Measurements from ENCODE around the gene BICC1. TPM values are rescaled to one million over a fixed set of nuclear protein-coding genes. Genes with fewer than 3 reads are reported as not detected.

The BICC1 gene
- total RNA-seq, 1 donor from 2014 or later = 0.41 TPM

- no peaks in the 10 kb centered on the region for H3K9me3 Mint-ChIP-seq
- no peak overlapping the region for H2AFZ ChIP-seq (replicated peaks)
- H3K4me3 Mint-ChIP-seq = no peak overlapping the region
- no peaks in the 10 kb centered on the region for H3K27me3 ChIP-seq
- no peak for DNase-seq (ENCODE audit: low spot score)
- H3K36me3 ChIP-seq = no peaks in the 10 kb centered on the region
- no peak for TF ChIP-seq EZH2phosphoT487 (IDR thresholded peaks at IDR 0.05)
- no peak for TF ChIP-seq EZH2 (IDR thresholded peaks at IDR 0.05)
- no peak for TF ChIP-seq CTCF (IDR thresholded peaks at IDR 0.05)
- H3K27ac ChIP-seq = no peak overlapping the region
- H3K27ac Mint-ChIP-seq = no peak overlapping the region
- H3K4me2 ChIP-seq = no peak overlapping the region
- no peaks in the 10 kb centered on the region for H3K36me3 Mint-ChIP-seq
- H3K79me2 ChIP-seq (ENCODE audit: low read depth) = no peaks in the 10 kb centered on the region
- H3K9ac ChIP-seq = no peak overlapping the region
- H4K20me1 ChIP-seq (ENCODE audit: low read depth) = no peaks in the 10 kb centered on the region
- H3K4me1 ChIP-seq = peaks cover 8% of the 10 kb centered on the region
- no peak overlapping the region for H3K4me3 ChIP-seq
- H3K9me3 ChIP-seq (ENCODE audit: low read depth) = no peaks in the 10 kb centered on the region
- peaks cover 4% of the 10 kb centered on the region for H3K4me1 Mint-ChIP-seq
- peaks cover 5% of the 10 kb centered on the region for H3K27me3 Mint-ChIP-seq (ENCODE audit: insufficient read depth, low read depth)
- no peaks in the 10 kb centered on the region for H3F3A ChIP-seq (ENCODE audit: low read depth)
Observed at GRCh38 chr10:58837826-58838225, 325.2 kb downstream of the BICC1 start.

- Mint-ChIP-seq H3K36me3 (no peaks in the 10 kb centered on the region), H3K4me3 (no peak overlapping the region), H3K9me3 (no peaks in the 10 kb centered on the region), H3K27ac (no peak overlapping the region), H3K27me3 (ENCODE audit: insufficient read depth, low read depth) (peaks cover 5% of the 10 kb centered on the region), H3K4me1 (peaks cover 4% of the 10 kb centered on the region)
- Histone ChIP-seq H3K4me3 (no peak overlapping the region), H3K9me3 (ENCODE audit: low read depth) (no peaks in the 10 kb centered on the region), H3K79me2 (ENCODE audit: low read depth) (no peaks in the 10 kb centered on the region), H3K4me1 (peaks cover 7% of the 10 kb centered on the region), H2AFZ (replicated peaks) (no peak overlapping the region), H3K36me3 (no peaks in the 10 kb centered on the region), H3F3A (ENCODE audit: low read depth) (no peaks in the 10 kb centered on the region), H3K4me2 (no peak overlapping the region), H4K20me1 (ENCODE audit: low read depth) (no peaks in the 10 kb centered on the region), H3K9ac (no peak overlapping the region), H3K27me3 (no peaks in the 10 kb centered on the region), H3K27ac (no peak overlapping the region)
- TF ChIP-seq CTCF (IDR thresholded peaks at IDR 0.05) = no peak
- no peak for TF ChIP-seq EZH2phosphoT487 (IDR thresholded peaks at IDR 0.05)
- TF ChIP-seq EZH2 (IDR thresholded peaks at IDR 0.05) = no peak
- no peak for DNase-seq (ENCODE audit: low spot score)
Observed at GRCh38 chr10:58838561-58839208, 326.0 kb downstream of the BICC1 start.

- Histone ChIP-seq H4K20me1 (ENCODE audit: low read depth) (no peaks in the 10 kb centered on the region), H3F3A (ENCODE audit: low read depth) (no peaks in the 10 kb centered on the region), H2AFZ (replicated peaks) (no peak overlapping the region), H3K79me2 (ENCODE audit: low read depth) (no peaks in the 10 kb centered on the region), H3K4me2 (no peak overlapping the region), H3K36me3 (no peaks in the 10 kb centered on the region), H3K9me3 (ENCODE audit: low read depth) (no peaks in the 10 kb centered on the region), H3K27ac (no peak overlapping the region), H3K27me3 (no peaks in the 10 kb centered on the region), H3K9ac (no peak overlapping the region), H3K4me3 (no peak overlapping the region), H3K4me1 (no peaks in the 10 kb centered on the region)
- Mint-ChIP-seq H3K4me3 (no peak overlapping the region), H3K27me3 (ENCODE audit: insufficient read depth, low read depth) (peaks cover 11% of the 10 kb centered on the region), H3K9me3 (no peaks in the 10 kb centered on the region), H3K27ac (no peak overlapping the region), H3K4me1 (no peaks in the 10 kb centered on the region), H3K36me3 (no peaks in the 10 kb centered on the region)
- TF ChIP-seq EZH2 (IDR thresholded peaks at IDR 0.05) (no peak), CTCF (IDR thresholded peaks at IDR 0.05) (no peak), EZH2phosphoT487 (IDR thresholded peaks at IDR 0.05) (no peak)
- DNase-seq (ENCODE audit: low spot score) = no peak
Observed at GRCh38 chr10:58839771-58840170, 327.1 kb downstream of the BICC1 start.
